RWPE2 (cell line): ENCODE measurements around the gene ACVRL1.

Source experiments
- ATAC-seq: fragments of 200-7000 bp; cut with Tn5 transposase; 3 replicates; pipeline ENCODE4 v1.9.1; 2021; ENCODE audit warnings: low read depth
- DNase-seq: peaks from one replicate; pipeline ENCODE4 v3.0.0-alpha.2; 2020; ENCODE audit warnings: low spot score
- H3K27ac ChIP-seq: fragments of 450-650 bp; 2 replicates; pipeline ENCODE4 v1.5.1; 2017; ENCODE audit warnings: mild to moderate bottlenecking; ENCODE audit not compliant: poor library complexity, severe bottlenecking
- H3K27me3 ChIP-seq: fragments of 250-450 bp; sonication (Bioruptor Pico); 2 replicates; pipeline ENCODE4 v1.5.1; 2021; ENCODE audit warnings: mild to moderate bottlenecking, moderate library complexity; ENCODE audit not compliant: insufficient read depth, poor library complexity, severe bottlenecking
- H3K36me3 ChIP-seq: fragments of 250-450 bp; sonication (Bioruptor Pico); 2 replicates; pipeline ENCODE4 v1.5.1; 2020; ENCODE audit warnings: low read depth, mild to moderate bottlenecking, moderate library complexity
- H3K4me1 ChIP-seq: fragments of 250-450 bp; sonication (Bioruptor Pico); 2 replicates; pipeline ENCODE4 v1.5.1; 2021; ENCODE audit warnings: mild to moderate bottlenecking, moderate library complexity; ENCODE audit not compliant: insufficient read depth, poor library complexity, severe bottlenecking
- H3K4me3 ChIP-seq: fragments of 250-450 bp; sonication (Bioruptor Pico); 2 replicates; pipeline ENCODE4 v1.5.1; 2021; ENCODE audit warnings: mild to moderate bottlenecking, moderate library complexity; ENCODE audit not compliant: severe bottlenecking
- H3K9me3 ChIP-seq: fragments of 250-450 bp; sonication (Bioruptor Pico); 2 replicates; pipeline ENCODE4 v1.5.1; 2021; ENCODE audit warnings: mild to moderate bottlenecking, moderate library complexity; ENCODE audit not compliant: severe bottlenecking
- TF ChIP-seq, protein P1 (sequence below): fragments of 450-650 bp; IDR thresholded peaks from one replicate; pipeline ENCODE4 v1.5.1; 2017; ENCODE audit warnings: mild to moderate bottlenecking, moderate library complexity; ENCODE audit not compliant: poor library complexity, severe bottlenecking

Gene ACVRL1

DNA sequence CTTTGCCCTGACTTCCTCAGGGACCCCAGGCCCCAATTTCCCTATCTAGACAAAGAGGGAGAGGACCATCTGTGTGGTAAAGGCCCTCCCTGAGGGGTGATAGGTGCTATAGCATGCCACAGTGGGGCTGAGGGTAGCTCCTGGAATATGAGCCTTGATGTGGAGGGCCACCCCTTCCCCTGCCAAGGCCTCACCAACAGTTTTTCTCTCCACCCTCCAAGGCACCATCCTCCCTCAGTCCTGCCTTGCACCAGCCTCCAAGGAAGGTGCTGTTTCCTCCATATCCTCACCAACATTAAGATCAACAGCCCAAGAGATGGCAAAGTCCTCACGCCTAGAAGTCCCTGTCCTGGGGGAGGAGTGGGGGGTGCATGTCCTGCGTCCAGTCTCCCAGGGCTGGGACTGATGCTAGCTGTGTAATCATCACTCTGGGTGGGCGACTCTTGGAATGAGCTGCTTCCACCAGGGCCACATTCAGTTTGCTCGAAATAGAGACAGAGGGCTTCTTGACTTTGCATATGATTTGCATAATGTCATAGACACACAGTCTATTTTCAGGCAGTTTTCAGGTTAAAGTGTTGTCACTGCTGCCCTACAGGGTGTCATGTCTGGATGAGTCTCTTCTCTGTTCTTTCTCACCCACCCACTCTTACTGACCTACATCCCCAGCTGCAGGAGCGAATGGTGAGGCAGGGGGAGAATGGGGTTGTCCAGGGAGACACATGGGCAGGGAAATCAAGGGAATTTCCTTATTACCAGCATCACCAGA, 17.4 kb downstream of the ACVRL1 start:
- no peak overlapping the region for H3K4me3 ChIP-seq
- no peaks in the 10 kb centered on the region for H3K4me1 ChIP-seq
- no peak overlapping the region for H3K27ac ChIP-seq
- ATAC-seq = no peak
- no peak for DNase-seq
- H3K36me3 ChIP-seq = no peaks in the 10 kb centered on the region
- no peaks in the 10 kb centered on the region for H3K27me3 ChIP-seq
- TF ChIP-seq, protein P1, sequence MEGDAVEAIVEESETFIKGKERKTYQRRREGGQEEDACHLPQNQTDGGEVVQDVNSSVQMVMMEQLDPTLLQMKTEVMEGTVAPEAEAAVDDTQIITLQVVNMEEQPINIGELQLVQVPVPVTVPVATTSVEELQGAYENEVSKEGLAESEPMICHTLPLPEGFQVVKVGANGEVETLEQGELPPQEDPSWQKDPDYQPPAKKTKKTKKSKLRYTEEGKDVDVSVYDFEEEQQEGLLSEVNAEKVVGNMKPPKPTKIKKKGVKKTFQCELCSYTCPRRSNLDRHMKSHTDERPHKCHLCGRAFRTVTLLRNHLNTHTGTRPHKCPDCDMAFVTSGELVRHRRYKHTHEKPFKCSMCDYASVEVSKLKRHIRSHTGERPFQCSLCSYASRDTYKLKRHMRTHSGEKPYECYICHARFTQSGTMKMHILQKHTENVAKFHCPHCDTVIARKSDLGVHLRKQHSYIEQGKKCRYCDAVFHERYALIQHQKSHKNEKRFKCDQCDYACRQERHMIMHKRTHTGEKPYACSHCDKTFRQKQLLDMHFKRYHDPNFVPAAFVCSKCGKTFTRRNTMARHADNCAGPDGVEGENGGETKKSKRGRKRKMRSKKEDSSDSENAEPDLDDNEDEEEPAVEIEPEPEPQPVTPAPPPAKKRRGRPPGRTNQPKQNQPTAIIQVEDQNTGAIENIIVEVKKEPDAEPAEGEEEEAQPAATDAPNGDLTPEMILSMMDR = no peak
- no peaks in the 10 kb centered on the region for H3K9me3 ChIP-seq

DNA sequence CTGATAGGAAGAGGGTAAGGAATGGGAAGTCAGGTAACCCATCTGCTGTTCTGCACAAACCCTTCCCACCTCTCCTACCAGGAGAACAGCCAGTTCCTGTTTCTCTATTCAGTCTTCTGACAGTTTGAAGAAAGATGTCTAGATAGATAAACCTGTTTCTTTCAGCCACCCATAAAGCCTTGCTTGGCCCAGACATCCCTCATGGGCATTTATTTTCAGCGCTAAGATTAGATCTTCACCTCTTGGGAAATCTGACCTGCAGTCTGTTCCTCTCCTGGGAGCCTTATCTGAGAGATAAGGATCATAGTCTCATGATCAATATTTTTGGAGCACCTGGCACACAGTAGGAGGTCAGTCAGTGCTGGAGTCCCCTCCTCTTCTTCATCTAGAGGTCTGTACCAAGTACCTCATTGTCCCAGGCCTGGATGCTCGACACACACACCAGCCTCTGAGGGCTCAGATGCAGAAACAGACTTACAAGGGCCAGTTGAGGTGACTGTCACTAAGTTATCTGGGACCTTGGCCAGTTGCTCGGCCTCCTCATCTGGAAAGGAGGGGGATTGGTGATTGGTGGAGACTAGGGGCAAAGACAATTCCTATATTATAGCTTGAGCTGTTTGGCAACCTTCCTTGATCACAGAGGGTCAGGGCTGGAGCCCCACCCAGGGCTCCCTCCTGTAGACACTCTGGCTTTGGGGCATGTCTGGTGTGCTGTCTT, 18.2 kb downstream of the ACVRL1 start:
- H3K27me3 ChIP-seq = no peaks in the 10 kb centered on the region
- H3K27ac ChIP-seq = no peak overlapping the region
- no peaks in the 10 kb centered on the region for H3K4me1 ChIP-seq
- H3K9me3 ChIP-seq = no peaks in the 10 kb centered on the region
- TF ChIP-seq, protein P1 = no peak
- ATAC-seq = no peak
- no peak overlapping the region for H3K4me3 ChIP-seq
- no peaks in the 10 kb centered on the region for H3K36me3 ChIP-seq
- DNase-seq = no peak

DNA sequence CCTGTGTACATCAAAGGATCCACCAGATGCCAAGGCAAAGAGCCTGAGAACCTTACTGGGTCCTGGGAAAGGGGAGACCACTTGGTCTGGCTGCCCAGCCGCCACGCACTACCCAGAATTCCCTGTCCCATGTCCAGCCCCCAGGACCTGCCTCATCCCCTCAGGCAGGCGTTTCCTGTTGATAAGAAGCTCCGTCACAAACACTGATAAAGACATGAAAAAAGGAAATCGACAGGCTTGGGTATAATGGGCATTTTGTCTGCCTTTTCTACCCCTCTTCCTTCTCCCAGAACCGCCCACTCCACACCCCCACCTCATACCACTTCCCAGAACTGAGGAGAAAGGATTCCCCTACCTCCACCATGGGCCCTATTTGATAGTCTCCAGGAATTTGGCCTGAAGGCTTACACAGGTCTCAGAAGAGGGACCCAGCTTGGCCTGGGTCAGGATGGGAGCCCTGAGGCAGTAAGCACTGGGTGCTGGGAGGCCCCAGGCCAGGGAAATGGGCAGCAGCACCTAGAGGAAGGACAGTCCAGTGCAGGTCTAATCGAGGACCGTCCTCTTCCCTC, 18.8 kb downstream of the ACVRL1 start:
- no peak for DNase-seq
- no peak for ATAC-seq
- Histone ChIP-seq H3K4me1 (no peaks in the 10 kb centered on the region), H3K27me3 (no peaks in the 10 kb centered on the region), H3K4me3 (no peak overlapping the region), H3K9me3 (no peaks in the 10 kb centered on the region), H3K36me3 (no peaks in the 10 kb centered on the region), H3K27ac (no peak overlapping the region)
- TF ChIP-seq, protein P1 = no peak

DNA sequence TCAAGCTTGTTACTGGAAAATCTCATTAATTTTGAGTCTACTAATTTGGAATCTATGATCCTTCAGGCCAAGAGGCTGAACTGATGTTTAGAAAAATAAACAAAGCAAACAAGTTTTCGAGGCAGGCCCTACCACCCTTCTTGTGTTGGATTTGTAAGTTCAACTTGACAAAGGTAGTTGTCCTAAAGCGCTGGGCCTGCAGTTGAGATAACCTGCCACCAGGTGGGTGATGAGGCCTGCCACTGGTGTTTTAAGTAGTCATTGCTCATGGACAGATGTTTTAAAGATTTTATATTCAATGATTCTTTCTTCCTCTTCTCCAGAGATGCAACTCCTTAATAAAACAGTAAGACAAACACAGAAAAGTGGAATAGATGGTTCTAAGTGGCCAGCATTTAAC, 19.4 kb downstream of the ACVRL1 start:
- Histone ChIP-seq H3K4me1 (no peaks in the 10 kb centered on the region), H3K27ac (no peak overlapping the region), H3K36me3 (no peaks in the 10 kb centered on the region), H3K27me3 (no peaks in the 10 kb centered on the region), H3K9me3 (no peaks in the 10 kb centered on the region), H3K4me3 (no peak overlapping the region)
- TF ChIP-seq, protein P1 = peak; percentile 47
- DNase-seq (no peak), ATAC-seq (peak; percentile 41; the same call in 1 of the 3 replicates)
